Hepatocyte (in vitro differentiated cells): ENCODE measurements around the gene TRIM63.

Source experiments
- CTCF ChIP-seq: fragments of 200-600 bp; sonication (generic); IDR thresholded peaks from 2 replicates; pipeline ENCODE4 v1.5.1; 2016; ENCODE audit warnings: antibody characterized with exemption, mild to moderate bottlenecking; ENCODE audit not compliant: poor library complexity
- EZH2 ChIP-seq: fragments of 200-600 bp; sonication (generic); IDR thresholded peaks from 2 replicates; pipeline ENCODE4 v1.6.1; 2016; ENCODE audit warnings: antibody characterized with exemption, mild to moderate bottlenecking, borderline replicate concordance

- TF ChIP-seq CTCF (no peak), EZH2 (no peak)
These were observed 30.6 kb downstream of the TRIM63 start for GRCh38 chr1:26036756-26037281.
